ENCODE data around the gene OTUD6A.
"Not testable (repeated sequence)": the region's sequence is repeated elsewhere in the genome, so short reads cannot be mapped to it uniquely, and the experiment has no call there.

OTUD6A gene

DNA sequence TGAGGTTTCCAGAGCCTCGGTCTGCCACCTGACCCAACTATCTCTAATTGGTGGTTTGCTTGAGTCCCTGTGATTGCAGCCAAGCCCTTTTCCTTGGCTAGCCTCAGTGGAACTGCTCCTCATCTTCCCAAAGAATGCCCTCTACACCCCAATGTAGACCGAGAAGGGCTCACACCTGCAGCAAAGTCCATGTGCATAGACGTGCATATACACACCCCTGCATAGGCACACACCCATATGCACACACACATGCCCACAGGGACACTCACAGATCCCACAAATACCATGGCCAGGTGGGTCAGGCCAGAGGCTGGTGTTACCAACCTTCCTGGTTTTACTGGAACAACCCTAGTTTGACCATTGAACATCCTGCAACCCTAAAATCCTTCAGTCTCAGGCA is 12.9 kb upstream of the OTUD6A start:
- no peak for DNase-seq

DNA sequence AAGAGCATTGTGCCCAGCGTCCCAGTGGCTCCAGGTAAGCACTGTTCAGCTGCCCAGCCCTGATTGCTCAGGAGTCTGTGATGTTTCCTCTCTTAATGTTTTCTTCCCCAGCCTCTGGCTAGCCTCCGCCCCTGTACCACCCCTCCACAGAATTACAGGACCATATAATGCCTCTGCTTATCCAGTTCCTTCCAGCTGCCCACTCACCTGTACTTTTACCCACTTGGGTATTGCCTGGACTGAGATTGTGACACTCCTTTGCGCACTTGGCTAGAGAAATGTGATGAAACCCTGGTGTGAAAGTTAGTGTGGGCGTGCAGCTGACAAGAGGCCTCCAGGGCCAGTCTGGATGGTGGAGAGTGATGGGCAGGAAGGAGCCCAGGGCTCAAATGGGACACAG is 12.3 kb upstream of the OTUD6A start, which contains the start of gene AWAT2:
Gene AWAT2 (minus strand): TSS at position 14 of the 400 bp plus-strand sequence. CDS start 6 bp downstream, at position 8.
- no peak for DNase-seq

DNA sequence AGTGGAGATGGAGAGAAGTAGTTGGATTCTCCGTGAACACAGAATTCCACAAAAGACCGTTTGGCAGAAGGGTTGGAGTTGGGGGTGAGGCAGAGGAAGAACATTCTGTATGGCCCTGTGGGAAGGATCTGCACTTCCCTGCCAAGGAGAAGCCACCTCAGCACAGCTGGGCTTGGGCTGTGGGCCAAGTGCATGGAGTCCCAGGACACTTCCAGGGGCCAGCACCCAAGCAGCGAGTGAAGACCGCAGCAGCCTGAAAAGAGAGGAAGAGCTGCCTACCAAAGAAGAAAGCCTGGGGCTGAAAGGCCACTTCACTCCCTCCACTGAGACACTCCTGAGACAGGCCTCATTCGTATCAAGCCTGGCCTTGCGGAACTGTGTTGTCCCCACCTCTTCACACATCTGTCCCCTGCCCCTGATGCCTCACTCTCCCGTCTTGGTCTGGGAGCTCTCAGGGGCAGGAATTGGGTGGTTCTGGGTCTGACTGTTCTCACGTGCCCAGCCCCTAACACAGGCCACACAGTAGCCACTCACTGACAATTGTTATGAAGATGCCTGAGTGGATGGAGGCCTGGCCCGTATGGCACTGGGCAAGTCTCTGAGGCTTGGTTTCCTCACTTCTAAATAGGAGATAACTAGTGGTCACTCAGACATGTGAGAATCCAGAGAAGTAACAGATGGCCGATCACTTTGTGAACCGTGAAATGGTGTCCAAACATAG is 9.2 kb upstream of the OTUD6A start:
- no peak for DNase-seq

DNA sequence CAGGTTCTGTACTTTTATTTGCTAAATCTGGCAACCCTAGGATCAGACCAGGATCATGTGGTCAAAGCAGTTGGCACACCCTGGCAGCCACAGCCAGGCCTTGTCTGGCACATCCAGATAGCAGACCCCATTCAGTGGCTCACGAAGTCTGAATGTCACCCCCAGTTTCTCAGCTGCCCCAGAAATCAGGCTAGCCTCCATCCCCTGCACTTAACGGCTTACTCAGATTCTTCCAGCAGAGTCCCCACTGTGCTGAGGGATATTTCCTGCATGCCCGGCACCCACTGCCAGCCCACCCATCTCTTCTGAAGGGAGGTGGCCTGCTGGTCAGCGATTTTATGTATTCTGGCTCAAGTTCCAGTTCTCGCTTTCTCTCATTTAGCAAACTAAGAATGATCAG is 7.9 kb upstream of the OTUD6A start:
- no peak for DNase-seq

- no peak for DNase-seq
Measured at GRCh38 chrX:70062961-70063550, 799 bp downstream of the OTUD6A start.

DNA sequence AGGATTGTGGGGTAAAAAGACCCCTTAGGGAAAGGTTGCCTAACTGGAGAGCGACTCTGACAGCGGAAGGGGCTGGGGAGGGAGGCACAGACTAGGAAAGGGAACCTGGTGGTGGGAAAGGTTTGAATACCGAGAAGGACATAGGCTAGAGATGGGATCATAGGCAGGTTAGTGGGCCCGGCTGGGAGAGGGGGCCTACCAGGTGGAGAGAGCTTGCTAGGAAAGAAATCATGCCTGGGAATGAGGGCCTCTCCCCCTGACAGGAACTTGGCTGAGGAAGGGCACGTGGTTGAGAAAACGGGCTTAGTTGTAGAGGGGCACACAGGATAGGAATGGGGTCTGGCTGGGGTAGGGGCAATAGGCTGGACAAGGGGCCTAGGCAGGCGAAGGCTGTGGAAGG is 4.4 kb downstream of the OTUD6A start:
- DNase-seq = no peak

DNA sequence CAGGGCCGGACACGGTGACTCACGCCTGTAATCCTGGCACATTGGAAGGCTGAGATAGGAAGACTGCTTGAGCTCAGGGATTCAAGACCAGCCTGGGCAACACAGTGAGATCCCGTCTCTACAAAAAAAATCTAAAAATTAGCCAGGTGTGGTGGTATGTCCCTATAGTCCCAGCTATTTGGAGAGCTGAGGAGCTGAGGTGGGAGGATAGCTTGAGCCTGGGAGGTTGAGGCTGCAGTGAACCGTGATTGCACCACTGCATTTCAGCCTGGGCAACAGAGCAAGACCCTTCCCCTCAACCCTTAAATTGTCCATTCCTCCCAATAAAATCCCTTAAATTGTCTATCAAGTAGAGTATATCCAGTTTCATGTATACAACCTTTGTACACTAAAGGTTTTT is 17.0 kb downstream of the OTUD6A start:
- DNase-seq = no peak

- DNase-seq = no peak
Measured at GRCh38 chrX:70079870-70080269, 17.6 kb downstream of the OTUD6A start.

- no peak for DNase-seq
Measured at GRCh38 chrX:70082723-70083122, 20.5 kb downstream of the OTUD6A start.

DNA sequence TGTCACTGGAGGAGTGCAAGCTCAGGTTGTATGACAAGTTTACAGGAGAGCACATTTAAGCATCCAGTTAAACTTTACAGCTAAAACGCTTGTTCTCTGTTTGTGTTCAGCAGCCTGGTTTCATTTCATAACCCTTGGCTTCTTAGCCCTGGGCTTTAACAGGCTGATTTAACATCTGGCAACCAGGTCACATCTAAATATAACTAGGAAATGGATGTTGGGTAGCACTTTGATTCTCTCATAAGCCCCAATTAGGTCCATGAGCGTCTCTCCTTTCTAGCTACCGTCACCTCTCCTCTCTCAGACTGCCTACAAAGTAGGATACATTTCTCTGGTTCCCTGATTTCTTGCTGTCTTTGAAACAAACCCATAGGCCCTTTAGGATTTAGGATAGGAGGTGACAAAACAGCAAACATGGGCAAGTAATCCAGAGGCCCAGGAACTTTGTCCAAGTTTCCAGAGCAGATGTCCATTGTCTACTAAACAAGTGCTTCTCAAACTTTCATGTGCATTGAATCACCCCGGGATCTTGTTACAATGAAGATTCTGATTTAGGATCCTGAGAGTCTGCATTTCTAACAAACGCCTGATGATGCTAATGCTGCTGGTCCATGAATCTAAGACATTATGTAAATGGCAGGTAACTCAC is 22.5 kb downstream of the OTUD6A start:
- no peak for DNase-seq

DNA sequence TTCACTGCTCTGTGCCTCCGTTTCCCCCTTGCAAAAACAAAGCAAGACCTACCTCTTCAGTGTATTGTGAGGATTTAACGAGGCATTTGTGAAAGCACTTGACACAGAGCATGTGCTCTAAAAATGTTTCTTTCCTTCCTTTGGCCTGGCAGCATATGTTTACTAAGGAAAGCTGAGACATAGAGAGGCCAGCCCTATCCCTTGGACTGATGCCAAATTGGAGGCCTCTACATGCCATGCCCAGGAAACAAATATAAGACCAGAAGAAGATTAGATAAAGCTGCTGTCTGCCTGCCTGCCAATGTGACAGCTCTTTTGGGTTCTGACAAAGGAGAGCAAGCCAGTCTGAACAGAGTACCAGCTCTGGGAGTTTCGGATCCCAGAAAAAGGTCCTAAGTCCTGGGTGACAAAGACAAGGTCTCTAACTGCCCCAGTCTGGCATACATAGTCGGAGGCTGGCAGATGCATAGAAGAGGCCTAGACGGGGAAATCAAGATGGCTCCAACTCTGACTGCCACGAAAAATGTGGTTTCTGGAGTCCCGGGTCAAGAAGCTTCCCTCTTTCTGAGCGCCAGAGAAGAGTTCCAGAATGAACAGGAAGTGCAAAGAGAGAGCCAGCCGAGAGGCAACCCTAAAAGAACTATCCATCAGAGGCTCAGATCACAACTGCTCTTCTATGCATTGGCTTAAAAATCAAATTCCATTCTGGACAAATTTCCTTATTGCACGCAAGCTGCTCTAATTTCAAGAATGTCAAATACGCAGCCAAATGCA is 25.8 kb downstream of the OTUD6A start:
- DNase-seq = no peak

GRCh38 chrX:70088751-70089150 is 26.5 kb downstream of the OTUD6A start:
- no peak for DNase-seq

DNA sequence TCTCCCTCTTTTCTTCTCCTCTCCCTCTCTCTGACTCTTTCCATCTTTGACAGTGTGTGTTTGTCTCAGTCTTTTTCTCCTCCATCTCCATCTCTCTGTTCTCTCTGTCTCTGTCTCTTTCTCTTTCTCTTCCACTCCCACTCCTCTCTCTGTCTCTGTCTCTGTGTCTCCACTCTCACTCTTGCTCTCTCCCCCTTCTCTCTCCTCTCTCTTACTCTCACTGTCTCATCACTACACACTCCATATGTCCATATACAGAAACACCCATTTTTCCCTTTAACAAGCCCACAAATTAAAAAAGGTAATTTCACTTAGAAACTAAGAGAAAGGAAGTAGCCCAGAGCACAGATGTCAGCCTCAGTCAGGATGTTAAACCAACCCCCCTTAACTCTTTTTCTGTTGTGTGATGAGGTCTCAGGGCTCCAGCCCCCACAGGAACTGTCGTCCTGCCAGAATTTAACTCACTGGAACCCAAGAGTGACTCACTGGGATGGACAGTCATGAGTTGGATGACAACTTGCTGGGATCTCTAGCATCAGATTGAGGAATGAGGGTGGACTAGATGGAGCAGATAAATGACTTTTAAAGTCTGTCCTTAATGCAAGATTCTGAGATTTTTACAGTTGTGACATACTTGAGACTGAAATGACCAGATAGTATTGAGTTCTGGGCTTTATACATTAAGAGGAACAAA is 27.5 kb downstream of the OTUD6A start:
- no peak for DNase-seq

DNA sequence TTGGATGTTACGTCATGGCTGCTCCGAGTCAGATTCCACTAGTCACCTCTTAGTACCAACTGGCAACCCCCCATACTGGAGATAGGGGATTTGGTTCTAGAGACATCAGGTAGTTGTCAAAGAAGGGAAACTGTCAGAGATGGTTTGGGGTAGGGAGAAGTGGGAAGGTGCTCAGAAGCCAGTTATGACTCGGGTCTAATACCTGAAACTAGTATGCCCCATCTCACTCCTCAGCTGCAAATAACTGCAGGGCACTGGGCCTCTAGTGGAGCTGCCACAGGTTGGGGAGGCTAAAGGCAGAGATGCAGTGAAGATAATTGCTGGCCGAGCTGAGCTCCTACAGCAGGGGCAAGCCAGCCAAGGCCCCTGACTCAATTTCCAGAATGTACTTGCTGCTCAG is 30.0 kb downstream of the OTUD6A start:
- no peak for DNase-seq

GRCh38 chrX:70096052-70096451 is 33.8 kb downstream of the OTUD6A start:
- no peak for DNase-seq

GRCh38 chrX:70105229-70105628 is 43.0 kb downstream of the OTUD6A start:
- DNase-seq = no peak

- DNase-seq = not testable (repeated sequence)
Measured at GRCh38 chrX:70111436-70112026, 49.3 kb downstream of the OTUD6A start.

Measured in T-helper 2 cell (primary cell).